Endothelial cell (in vitro differentiated cells): ENCODE results near the gene ALG1L2. TPM values are rescaled to one million over a fixed set of nuclear protein-coding genes. Genes with fewer than 3 reads are reported as not detected.
"Not testable (repeated sequence)": the region's sequence is repeated elsewhere in the genome, so short reads cannot be mapped to it uniquely, and the experiment has no call there.

Experiments used
- DNase-seq: peaks from one replicate; pipeline ENCODE4 v3.0.0; 2021; ENCODE audit warnings: low spot score
- H3K27ac Mint-ChIP-seq: one replicate; pipeline ENCODE4 v1.8.0; 2021; ENCODE audit warnings: mixed read lengths, inconsistent platforms; ENCODE audit not compliant: unreplicated experiment
- H3K27me3 Mint-ChIP-seq: one replicate; pipeline ENCODE4 v1.8.0; 2021; ENCODE audit warnings: mild to moderate bottlenecking, moderate library complexity, mixed read lengths, inconsistent platforms; ENCODE audit not compliant: unreplicated experiment
- H3K36me3 Mint-ChIP-seq: one replicate; pipeline ENCODE4 v1.8.0; 2021; ENCODE audit warnings: mild to moderate bottlenecking, low read depth, mixed read lengths, inconsistent platforms; ENCODE audit not compliant: unreplicated experiment
- H3K4me1 Mint-ChIP-seq: one replicate; pipeline ENCODE4 v1.8.0; 2021; ENCODE audit warnings: mild to moderate bottlenecking, mixed read lengths, inconsistent platforms; ENCODE audit not compliant: unreplicated experiment
- H3K4me3 Mint-ChIP-seq: one replicate; pipeline ENCODE4 v1.8.0; 2021; ENCODE audit warnings: mild to moderate bottlenecking, mixed read lengths, inconsistent platforms; ENCODE audit not compliant: unreplicated experiment
- H3K9me3 Mint-ChIP-seq: one replicate; pipeline ENCODE4 v1.8.0; 2021; ENCODE audit warnings: mixed read lengths, inconsistent platforms; ENCODE audit not compliant: unreplicated experiment
- total RNA-seq: library from RNA; stranded (reverse); fragmentation: NEBNext Ultra II Directional; extraction: Animal tissue kit (Norgen Biotek cat#: 25700); gene quantifications from one replicate; pipeline ENCODE4 v1.2.1, GENCODE V29; 2021; ENCODE audit not compliant: unreplicated experiment
- TF ChIP-seq, protein P1 (sequence below): fragments of 200-600 bp; sonication (generic); IDR thresholded peaks from one replicate; pipeline ENCODE4 v1.5.0; 2021; ENCODE audit warnings: antibody characterized with exemption; ENCODE audit not compliant: unreplicated experiment

The ALG1L2 gene
- total RNA-seq, 1 donor from 2014 or later = 4.4 TPM

DNA sequence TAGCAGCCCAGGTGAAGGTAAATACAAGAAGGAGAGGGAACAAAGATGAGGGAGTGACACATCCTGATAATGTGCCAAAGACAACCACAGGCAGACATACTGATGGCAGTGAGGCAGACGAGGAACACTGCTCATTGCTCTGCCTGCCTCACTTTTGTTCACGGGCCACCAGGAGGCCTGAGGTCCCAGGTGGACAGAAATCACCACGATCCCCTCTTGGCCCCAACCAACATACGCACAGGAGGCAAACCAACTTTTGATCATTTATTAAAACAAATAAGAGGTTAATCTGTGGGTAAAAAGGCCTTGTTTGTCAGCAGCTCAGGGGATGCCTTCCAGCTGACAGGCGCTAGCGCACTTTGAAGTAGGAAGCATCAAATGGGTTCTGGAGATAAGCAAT, 4.2 kb downstream of the ALG1L2 start:
- Mint-ChIP-seq H3K27ac (peak overlapping the region; percentile 48), H3K36me3 (peaks cover 5% of the 10 kb centered on the region), H3K4me3 (no peak overlapping the region), H3K9me3 (no peaks in the 10 kb centered on the region), H3K27me3 (peaks cover 12% of the 10 kb centered on the region), H3K4me1 (peaks cover 33% of the 10 kb centered on the region)
- TF ChIP-seq, protein P1, sequence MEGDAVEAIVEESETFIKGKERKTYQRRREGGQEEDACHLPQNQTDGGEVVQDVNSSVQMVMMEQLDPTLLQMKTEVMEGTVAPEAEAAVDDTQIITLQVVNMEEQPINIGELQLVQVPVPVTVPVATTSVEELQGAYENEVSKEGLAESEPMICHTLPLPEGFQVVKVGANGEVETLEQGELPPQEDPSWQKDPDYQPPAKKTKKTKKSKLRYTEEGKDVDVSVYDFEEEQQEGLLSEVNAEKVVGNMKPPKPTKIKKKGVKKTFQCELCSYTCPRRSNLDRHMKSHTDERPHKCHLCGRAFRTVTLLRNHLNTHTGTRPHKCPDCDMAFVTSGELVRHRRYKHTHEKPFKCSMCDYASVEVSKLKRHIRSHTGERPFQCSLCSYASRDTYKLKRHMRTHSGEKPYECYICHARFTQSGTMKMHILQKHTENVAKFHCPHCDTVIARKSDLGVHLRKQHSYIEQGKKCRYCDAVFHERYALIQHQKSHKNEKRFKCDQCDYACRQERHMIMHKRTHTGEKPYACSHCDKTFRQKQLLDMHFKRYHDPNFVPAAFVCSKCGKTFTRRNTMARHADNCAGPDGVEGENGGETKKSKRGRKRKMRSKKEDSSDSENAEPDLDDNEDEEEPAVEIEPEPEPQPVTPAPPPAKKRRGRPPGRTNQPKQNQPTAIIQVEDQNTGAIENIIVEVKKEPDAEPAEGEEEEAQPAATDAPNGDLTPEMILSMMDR = no peak
- DNase-seq = no peak

DNA sequence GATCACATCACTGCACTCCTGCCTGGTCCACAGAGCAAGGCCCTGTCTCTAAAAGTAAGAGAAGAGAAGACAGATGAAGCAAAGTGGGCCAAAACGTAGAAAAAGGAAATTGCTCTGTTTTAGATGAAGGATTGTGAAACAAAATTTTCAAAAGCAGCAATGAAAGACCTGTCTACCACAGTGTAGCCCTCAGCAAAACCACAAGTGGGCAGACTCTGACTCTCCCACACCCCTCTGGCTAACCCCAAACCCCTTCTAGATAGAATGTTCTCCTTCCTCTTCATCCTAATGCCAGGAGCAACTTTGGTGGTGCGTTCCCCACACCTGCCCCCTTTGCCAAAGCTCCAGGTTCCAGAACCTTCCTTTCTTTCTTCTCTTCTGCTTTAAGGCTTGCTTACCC, 5.0 kb downstream of the ALG1L2 start:
- DNase-seq, H3K36me3 Mint-ChIP-seq, H3K4me3 Mint-ChIP-seq, H3K9me3 Mint-ChIP-seq, H3K27me3 Mint-ChIP-seq, H3K27ac Mint-ChIP-seq: not testable (repeated sequence)
- peaks cover 26% of the 10 kb centered on the region for H3K4me1 Mint-ChIP-seq

DNA sequence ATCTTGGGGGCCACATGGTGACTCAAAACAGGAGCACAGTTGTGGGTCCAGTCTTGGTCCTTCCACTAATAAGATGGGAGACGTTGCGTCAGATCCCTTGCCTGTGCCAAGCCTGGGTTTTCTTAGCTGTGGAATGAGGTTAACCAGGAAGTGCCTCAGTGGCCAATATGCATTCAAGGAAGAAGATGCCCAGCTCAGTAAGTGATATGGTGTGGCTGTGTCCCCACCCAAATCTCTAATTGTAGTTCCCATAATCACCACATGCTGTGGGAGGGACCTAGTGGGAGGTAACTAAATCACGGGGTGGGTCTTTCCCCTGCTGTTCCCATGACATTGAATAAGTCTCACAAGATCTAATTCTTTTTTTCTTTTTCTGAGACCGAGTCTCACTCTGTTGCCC, 6.4 kb downstream of the ALG1L2 start:
- DNase-seq = no peak
- H3K27me3 Mint-ChIP-seq = peaks cover 9% of the 10 kb centered on the region
- H3K4me3 Mint-ChIP-seq = no peak overlapping the region
- H3K36me3 Mint-ChIP-seq = peaks cover 5% of the 10 kb centered on the region
- H3K9me3 Mint-ChIP-seq = no peaks in the 10 kb centered on the region
- TF ChIP-seq, protein P1 = no peak
- H3K27ac Mint-ChIP-seq = no peak overlapping the region
- peaks cover 15% of the 10 kb centered on the region for H3K4me1 Mint-ChIP-seq

DNA sequence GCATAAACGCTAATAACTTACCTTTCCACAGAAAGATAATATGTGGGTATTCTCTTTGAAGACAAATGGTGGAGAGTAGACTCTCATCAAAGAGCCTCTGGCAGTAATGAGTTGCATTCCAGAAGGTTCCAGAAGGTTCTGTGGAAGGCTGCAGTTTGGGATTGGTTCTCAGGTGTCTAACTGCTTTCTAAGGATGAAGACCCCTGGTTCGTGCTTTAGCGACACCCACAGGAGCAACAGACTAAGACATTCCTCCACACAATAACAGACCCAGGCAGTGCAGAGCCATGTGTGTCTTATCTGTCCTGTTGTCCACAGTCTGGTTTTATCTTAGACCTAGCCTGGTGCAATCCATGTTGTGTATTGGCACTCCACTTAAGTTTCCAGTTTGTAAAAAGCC, 9.1 kb downstream of the ALG1L2 start:
- DNase-seq, H3K4me1 Mint-ChIP-seq, H3K36me3 Mint-ChIP-seq, H3K9me3 Mint-ChIP-seq, H3K27me3 Mint-ChIP-seq, H3K4me3 Mint-ChIP-seq, H3K27ac Mint-ChIP-seq: not testable (repeated sequence)

DNA sequence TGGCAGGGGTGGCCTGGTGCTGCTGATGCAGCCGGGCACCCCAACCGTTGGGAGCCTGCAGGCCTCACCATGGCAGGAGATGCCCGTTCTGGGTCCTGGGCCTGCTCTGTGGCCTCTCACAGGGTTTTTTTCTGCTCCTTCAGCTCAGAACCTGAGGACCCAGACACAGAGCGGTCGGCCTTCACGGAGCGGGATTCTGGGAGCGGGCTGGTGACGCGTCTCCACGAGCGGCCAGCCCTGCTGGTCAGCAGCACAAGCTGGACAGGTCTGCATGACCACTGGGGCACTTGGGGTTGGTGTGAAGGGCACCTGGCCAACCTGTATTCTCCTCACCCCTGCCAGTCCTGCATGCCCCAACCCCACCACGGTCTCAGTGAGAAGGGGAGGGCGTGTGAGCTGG, 10.3 kb downstream of the ALG1L2 start:
- no peaks in the 10 kb centered on the region for H3K36me3 Mint-ChIP-seq
- no peak for DNase-seq
- TF ChIP-seq, protein P1 = no peak
- H3K27ac Mint-ChIP-seq = no peak overlapping the region
- H3K27me3 Mint-ChIP-seq = peaks cover 2% of the 10 kb centered on the region
- H3K4me3 Mint-ChIP-seq = no peak overlapping the region
- H3K9me3 Mint-ChIP-seq = no peaks in the 10 kb centered on the region
- no peaks in the 10 kb centered on the region for H3K4me1 Mint-ChIP-seq

DNA sequence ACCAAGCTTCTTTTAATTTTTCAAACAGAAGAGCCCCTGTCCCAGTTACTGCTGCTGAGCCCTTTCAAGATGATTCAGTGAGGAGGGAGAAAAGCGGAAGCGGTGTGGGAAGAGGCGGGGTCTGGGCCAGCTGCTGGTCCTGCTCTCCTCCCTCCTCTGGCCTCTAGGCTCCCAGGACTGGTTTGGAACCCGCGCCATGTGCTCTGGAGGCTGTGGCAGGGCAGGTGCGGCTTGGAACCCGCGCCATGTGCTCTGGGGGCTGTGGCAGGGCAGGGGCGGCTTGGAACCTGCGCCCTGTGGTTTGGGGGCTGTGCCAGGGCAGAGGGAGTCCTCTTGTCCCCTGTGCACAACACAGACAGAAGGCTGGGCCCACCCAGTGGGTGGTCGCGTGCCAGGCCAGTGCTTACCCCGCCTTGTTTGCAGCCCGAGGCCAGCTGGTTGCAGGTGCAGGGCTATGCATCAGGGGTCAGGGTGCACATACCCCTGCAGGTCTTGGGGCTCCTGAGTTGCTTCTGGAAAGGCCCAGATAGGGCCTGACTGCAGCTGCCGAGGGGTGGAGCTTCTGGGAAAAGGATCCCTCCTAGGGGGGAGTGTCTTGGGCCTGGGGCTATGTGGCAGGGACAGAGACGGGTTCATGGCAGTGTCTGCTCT, 12.2 kb downstream of the ALG1L2 start:
- H3K36me3 Mint-ChIP-seq = no peaks in the 10 kb centered on the region
- no peak for DNase-seq
- H3K4me1 Mint-ChIP-seq = no peaks in the 10 kb centered on the region
- H3K9me3 Mint-ChIP-seq = no peaks in the 10 kb centered on the region
- no peak overlapping the region for H3K27ac Mint-ChIP-seq
- no peak overlapping the region for H3K4me3 Mint-ChIP-seq
- TF ChIP-seq, protein P1 = no peak
- H3K27me3 Mint-ChIP-seq = peaks cover 2% of the 10 kb centered on the region

DNA sequence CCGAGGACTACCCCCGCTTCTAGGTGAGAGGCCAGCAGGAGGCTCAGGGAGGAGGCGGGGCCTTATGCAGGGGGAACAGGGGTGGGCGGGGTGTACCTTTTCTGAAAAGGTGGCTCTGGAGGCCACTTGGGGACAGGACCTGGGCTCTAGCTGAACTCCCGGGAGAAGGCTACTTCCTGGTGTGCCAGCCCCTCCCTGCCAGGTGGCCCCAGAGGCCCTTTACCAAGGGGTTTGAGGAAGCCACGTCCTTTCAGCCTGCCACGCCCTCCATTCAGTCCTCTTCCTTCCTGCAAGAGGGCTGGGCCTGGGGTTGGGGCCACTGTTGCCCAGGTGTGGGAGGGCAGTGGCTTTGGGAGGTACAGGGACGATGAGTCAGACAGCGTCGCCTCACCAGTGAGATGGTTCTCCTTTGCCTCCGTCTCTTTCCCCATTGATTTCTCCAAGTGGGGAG, 12.9 kb downstream of the ALG1L2 start:
- not testable (repeated sequence) for DNase-seq, H3K36me3 Mint-ChIP-seq, H3K4me1 Mint-ChIP-seq, H3K4me3 Mint-ChIP-seq, H3K27me3 Mint-ChIP-seq, H3K27ac Mint-ChIP-seq, H3K9me3 Mint-ChIP-seq

DNA sequence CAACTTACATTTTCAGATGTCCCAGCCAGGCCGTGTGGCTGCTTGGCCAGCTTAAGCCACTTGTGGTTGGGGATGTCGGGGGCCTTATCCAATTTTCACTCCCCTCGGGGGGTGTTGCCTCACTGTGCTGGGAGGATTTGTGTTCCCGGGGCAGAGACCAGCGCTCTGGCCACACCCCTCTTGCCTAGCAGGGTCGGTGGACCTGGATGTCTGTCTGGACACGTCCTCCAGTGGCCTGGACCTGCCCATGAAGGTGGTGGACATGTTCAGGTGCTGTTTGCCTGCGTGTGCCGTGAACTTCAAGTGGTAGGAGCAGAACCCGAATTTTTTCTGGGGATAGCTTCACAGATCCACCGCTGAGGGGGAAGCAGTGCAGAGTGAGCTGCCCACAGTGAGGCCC, 14.2 kb downstream of the ALG1L2 start:
- not testable (repeated sequence) for H3K36me3 Mint-ChIP-seq, H3K4me1 Mint-ChIP-seq, H3K27ac Mint-ChIP-seq, H3K4me3 Mint-ChIP-seq, H3K27me3 Mint-ChIP-seq, DNase-seq, H3K9me3 Mint-ChIP-seq

DNA sequence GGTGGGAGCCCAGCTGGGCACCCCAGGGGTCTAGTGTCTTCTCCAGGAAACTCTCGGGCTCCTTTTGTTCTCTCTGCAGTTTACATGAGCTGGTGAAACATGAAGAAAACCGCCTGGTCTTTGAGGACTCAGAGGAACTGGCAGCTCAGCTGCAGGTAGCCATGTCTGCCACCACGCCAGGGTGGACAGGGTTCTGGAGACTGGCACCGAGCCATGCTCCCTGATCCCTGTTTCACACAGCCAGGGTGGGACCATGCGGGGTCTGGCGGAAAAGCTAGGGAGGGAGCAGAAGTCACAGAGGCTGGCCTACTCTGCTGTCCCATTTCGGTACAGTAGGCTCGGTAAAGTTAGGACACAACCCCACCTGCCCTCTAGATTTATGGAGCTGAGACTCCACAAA, 15.5 kb downstream of the ALG1L2 start:
- DNase-seq, H3K4me3 Mint-ChIP-seq, H3K27me3 Mint-ChIP-seq: not testable (repeated sequence)

More for the DNA sequence above, 15.5 kb downstream of the ALG1L2 start:
- not testable (repeated sequence) for H3K36me3 Mint-ChIP-seq, H3K27ac Mint-ChIP-seq, H3K4me1 Mint-ChIP-seq, H3K9me3 Mint-ChIP-seq
